Muscle of leg (tissue), 11 donors: ENCODE measurements around the gene COMMD4. TPM values are rescaled to one million over a fixed set of nuclear protein-coding genes. Genes with fewer than 3 reads are reported as not detected.

Source experiments
- DNase-seq: peaks from one replicate; pipeline ENCODE4 v3.0.0; 2013
- H3K27ac ChIP-seq: one replicate; pipeline ENCODE4 v1.5.1; 2013; ENCODE audit warnings: mild to moderate bottlenecking, low read length, control low read depth
- H3K27me3 ChIP-seq: one replicate; pipeline ENCODE4 v1.6.1; 2013; ENCODE audit warnings: low read length; ENCODE audit not compliant: control insufficient read depth, insufficient read depth
- H3K36me3 ChIP-seq: one replicate; pipeline ENCODE4 v1.6.1; 2013; ENCODE audit warnings: low read length; ENCODE audit not compliant: control insufficient read depth, insufficient read depth
- H3K4me1 ChIP-seq: one replicate; pipeline ENCODE4 v1.6.1; 2013; ENCODE audit warnings: low read length; ENCODE audit not compliant: control insufficient read depth, insufficient read depth
- H3K4me3 ChIP-seq: one replicate; pipeline ENCODE4 v1.5.1; 2013; ENCODE audit warnings: low read length, control low read depth
- H3K9me3 ChIP-seq: replicated peaks from 2 replicates; pipeline ENCODE4 v1.6.1; 2013; ENCODE audit warnings: low read depth, low read length; ENCODE audit not compliant: control insufficient read depth
- WGBS: methylation state at CpG from one replicate; pipeline ENCODE4 v1.1.5; 2013; ENCODE audit warnings: missing lambda C conversion rate; ENCODE audit not compliant: insufficient coverage; 5-methylcytosine and 5-hydroxymethylcytosine counted together
- polyA plus RNA-seq, 8 donors: library from polyadenylated mRNA; unstranded; fragments of 120-200 nt; gene quantifications; one replicate each; pipeline versions ENCODE4 v1.2.1 to v1.2.3, GENCODE V29; 2013; ENCODE audit warnings: inconsistent platforms in 1 of 8, low replicate concordance in 1 of 8; ENCODE audit not compliant: insufficient read length in 8 of 8, insufficient read depth in 1 of 8
- total RNA-seq: library from RNA; stranded (reverse); fragments of 120-200 nt; gene quantifications from one replicate; pipeline ENCODE4 v1.2.4, GENCODE V29; 2013

Gene COMMD4
- total and polyA plus RNA-seq, 9 donors = 43.4 to 57.4 (median 52.3) TPM

- no peaks in the 10 kb centered on the region for H3K9me3 ChIP-seq
- H3K27me3 ChIP-seq = no peaks in the 10 kb centered on the region
- no peak overlapping the region for H3K4me3 ChIP-seq
- no peak for DNase-seq
- WGBS = 88% methylated on average over 9 of the region's 13 CpGs
- peaks cover 83% of the 10 kb centered on the region for H3K36me3 ChIP-seq
- no peaks in the 10 kb centered on the region for H3K4me1 ChIP-seq
- H3K27ac ChIP-seq = no peak overlapping the region
Observed at GRCh38 chr15:75361989-75362641, 26.3 kb downstream of the COMMD4 start.

- H3K27ac ChIP-seq = no peak overlapping the region
Observed at GRCh38 chr15:75362642-75363249, 26.9 kb downstream of the COMMD4 start.

GRCh38 chr15:75363786-75364185 lies 27.9 kb downstream of the COMMD4 start:
- Histone ChIP-seq H3K4me3 (no peak overlapping the region), H3K27me3 (no peaks in the 10 kb centered on the region), H3K9me3 (no peaks in the 10 kb centered on the region), H3K36me3 (peaks cover 77% of the 10 kb centered on the region), H3K4me1 (peaks cover 7% of the 10 kb centered on the region), H3K27ac (no peak overlapping the region)
- no peak for DNase-seq
- 94% methylated on average over 9 of the region's 9 CpGs for WGBS

More at GRCh38 chr15:75362642-75363249, 26.9 kb downstream of the COMMD4 start:
- DNase-seq = no peak
- 85% methylated on average over 5 of the region's 7 CpGs for WGBS
- Histone ChIP-seq H3K36me3 (peaks cover 87% of the 10 kb centered on the region), H3K4me3 (no peak overlapping the region), H3K9me3 (no peaks in the 10 kb centered on the region), H3K27me3 (no peaks in the 10 kb centered on the region), H3K4me1 (peaks cover 5% of the 10 kb centered on the region)

GRCh38 chr15:75364881-75365280 lies 29.0 kb downstream of the COMMD4 start:
- Histone ChIP-seq H3K27me3 (no peaks in the 10 kb centered on the region), H3K36me3 (peaks cover 72% of the 10 kb centered on the region), H3K9me3 (no peaks in the 10 kb centered on the region), H3K27ac (no peak overlapping the region), H3K4me3 (no peak overlapping the region), H3K4me1 (peaks cover 17% of the 10 kb centered on the region)
- 100% methylated on average over 5 of the region's 6 CpGs for WGBS
- DNase-seq = no peak

GRCh38 chr15:75366163-75366562 lies 30.3 kb downstream of the COMMD4 start:
- Histone ChIP-seq H3K4me3 (no peak overlapping the region), H3K27ac (no peak overlapping the region), H3K9me3 (no peaks in the 10 kb centered on the region), H3K27me3 (no peaks in the 10 kb centered on the region), H3K36me3 (peaks cover 68% of the 10 kb centered on the region), H3K4me1 (peaks cover 18% of the 10 kb centered on the region)
- no peak for DNase-seq
- WGBS = no CpG with 5 or more reads among the region's 3 CpGs

GRCh38 chr15:75367006-75367405 lies 31.1 kb downstream of the COMMD4 start:
- peaks cover 67% of the 10 kb centered on the region for H3K36me3 ChIP-seq
- H3K27me3 ChIP-seq = no peaks in the 10 kb centered on the region
- peak overlapping the region; percentile 97 for H3K27ac ChIP-seq
- no peaks in the 10 kb centered on the region for H3K9me3 ChIP-seq
- DNase-seq = no peak
- peaks cover 18% of the 10 kb centered on the region for H3K4me1 ChIP-seq
- H3K4me3 ChIP-seq = no peak overlapping the region

- H3K36me3 ChIP-seq = peaks cover 66% of the 10 kb centered on the region
- H3K9me3 ChIP-seq = no peaks in the 10 kb centered on the region
- no peaks in the 10 kb centered on the region for H3K27me3 ChIP-seq
- 18% methylated on average over 5 of the region's 7 CpGs for WGBS
- DNase-seq = no peak
- peak overlapping the region; percentile 89 for H3K4me3 ChIP-seq
- peak overlapping the region; percentile 97 for H3K27ac ChIP-seq
- peaks cover 18% of the 10 kb centered on the region for H3K4me1 ChIP-seq
Observed at GRCh38 chr15:75367406-75367912, 31.6 kb downstream of the COMMD4 start.

GRCh38 chr15:75367913-75368688 lies 32.2 kb downstream of the COMMD4 start, which contains the start of gene MAN2C1:
MAN2C1 (minus strand) TSS chr15:75368607; CDS start chr15:75368583, 24 bp downstream.
- peak within 1 kb of the TSS; percentile 97 for H3K27ac ChIP-seq

GRCh38 chr15:75368689-75369239 lies 32.9 kb downstream of the COMMD4 start:
- H3K9me3 ChIP-seq = no peaks in the 10 kb centered on the region
- DNase-seq = no peak
- 3% methylated on average over 17 of the region's 23 CpGs for WGBS
- peaks cover 18% of the 10 kb centered on the region for H3K4me1 ChIP-seq
- peak overlapping the region; percentile 97 for H3K27ac ChIP-seq
- H3K4me3 ChIP-seq = peak overlapping the region; percentile 89
- H3K27me3 ChIP-seq = no peaks in the 10 kb centered on the region
- peaks cover 66% of the 10 kb centered on the region for H3K36me3 ChIP-seq

More at GRCh38 chr15:75367913-75368688, 32.2 kb downstream of the COMMD4 start, which contains the start of gene MAN2C1:
- Histone ChIP-seq H3K9me3 (no peaks in the 10 kb centered on the region), H3K4me3 (peak within 1 kb of the TSS; percentile 89), H3K27me3 (no peaks in the 10 kb centered on the region), H3K36me3 (peaks cover 65% of the 10 kb centered on the region), H3K4me1 (peaks cover 18% of the 10 kb centered on the region)
- under 1% methylated on average over 67 of the region's 67 CpGs for WGBS
- DNase-seq = peak; percentile 97
